ENCODE data around the gene LAMB4.

LAMB4 gene

GRCh38 chr7:108009873-108010272, 120.3 kb downstream of the LAMB4 start:
- no peak for DNase-seq

GRCh38 chr7:108008827-108009226, 121.3 kb downstream of the LAMB4 start:
- DNase-seq: no peak

GRCh38 chr7:108008240-108008639, 121.9 kb downstream of the LAMB4 start:
- no peak for DNase-seq

GRCh38 chr7:108007762-108008161, 122.4 kb downstream of the LAMB4 start:
- DNase-seq: no peak

- no peak for DNase-seq
Observed at GRCh38 chr7:108007261-108007660, 122.9 kb downstream of the LAMB4 start.

- no peak for DNase-seq
Observed at GRCh38 chr7:108004220-108005142, 125.7 kb downstream of the LAMB4 start.

GRCh38 chr7:108003599-108003935, 126.6 kb downstream of the LAMB4 start:
- no peak for DNase-seq

- DNase-seq: peak; percentile 53
Observed at GRCh38 chr7:108002726-108003598, 127.2 kb downstream of the LAMB4 start, which contains the start of gene LAMB1. TSS of gene LAMB1 (minus strand) at chr7:108003161. CDS start at chr7:108002885, 276 bp downstream.

- peak; percentile 45 for DNase-seq
Observed at GRCh38 chr7:108001764-108002725, 128.1 kb downstream of the LAMB4 start.

GRCh38 chr7:108000875-108001763, 129.0 kb downstream of the LAMB4 start:
- peak; percentile 45 for DNase-seq

GRCh38 chr7:107999779-108000560, 130.2 kb downstream of the LAMB4 start:
- DNase-seq: no peak

- DNase-seq: no peak
Observed at GRCh38 chr7:107998660-107999480, 131.3 kb downstream of the LAMB4 start.

- DNase-seq: no peak
Observed at GRCh38 chr7:107998150-107998549, 132.0 kb downstream of the LAMB4 start.

GRCh38 chr7:107996072-107996882, 133.9 kb downstream of the LAMB4 start:
- no peak for DNase-seq

GRCh38 chr7:107995184-107996071, 134.7 kb downstream of the LAMB4 start:
- no peak for DNase-seq

GRCh38 chr7:107994421-107995030, 135.6 kb downstream of the LAMB4 start:
- no peak for DNase-seq

- peak; percentile 67 for DNase-seq
Observed at GRCh38 chr7:107993891-107994291, 136.3 kb downstream of the LAMB4 start.

Data from NCI-H1105 treated with DMSO at 0.1 percent for 48 hours (cell line).